ENCODE results near the gene PTPRG. TPM values are rescaled to one million over a fixed set of nuclear protein-coding genes. Genes with fewer than 3 reads are reported as not detected.

Gene PTPRG
- total RNA-seq, 3 donors from 2014 or later (not counting 1 experiment from before 2014, with no cell fraction given): 1.0 to 2.9 (median 2.5) TPM

DNA sequence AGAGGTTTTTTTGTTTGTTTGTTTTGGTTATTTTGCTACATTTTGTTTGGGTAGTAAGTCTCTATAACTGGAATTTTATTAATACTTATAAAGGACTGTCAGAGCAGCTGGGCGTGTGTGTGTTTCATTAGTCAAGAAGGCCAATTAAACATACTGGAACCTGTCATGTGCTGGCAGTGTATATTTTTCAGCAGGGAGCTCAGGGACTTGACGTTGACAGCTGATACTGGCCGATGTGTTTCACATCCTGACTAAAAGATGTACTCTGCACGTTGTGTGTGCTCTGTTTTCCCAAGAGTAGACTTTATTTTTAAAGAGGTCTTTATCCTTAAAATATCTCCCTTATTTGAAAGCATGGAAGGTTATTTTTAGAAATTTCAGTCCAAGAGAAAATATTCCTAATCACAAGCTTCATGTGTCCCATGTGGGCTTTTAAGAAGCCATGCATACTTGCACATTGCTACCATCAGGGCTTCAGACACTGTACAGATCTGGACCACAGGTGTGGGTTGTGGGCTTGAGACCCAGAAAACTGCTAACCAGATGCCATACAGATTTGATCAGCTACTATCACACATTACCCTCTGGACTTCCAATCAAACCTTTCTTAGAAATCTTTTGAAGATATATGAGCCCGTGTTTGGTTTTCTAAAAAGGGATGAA lies 676.0 kb downstream of the PTPRG start:
- Histone ChIP-seq H3K36me3 (ENCODE audit: control insufficient read depth, insufficient read depth, low read length) (no peaks in the 10 kb centered on the region), H3K4me1 (ENCODE audit: control insufficient read depth, insufficient read depth, low read length) (no peaks in the 10 kb centered on the region), H3K9me3 (ENCODE audit: control insufficient read depth, insufficient read depth, low read length) (no peaks in the 10 kb centered on the region), H3K4me3 (ENCODE audit: low read length) (no peak overlapping the region), H3K27ac (ENCODE audit: low read length) (no peak overlapping the region), H3K27me3 (ENCODE audit: control insufficient read depth, insufficient read depth, low read length) (no peaks in the 10 kb centered on the region)
- Mint-ChIP-seq H3K36me3 (no peaks in the 10 kb centered on the region), H3K9me3 (peaks cover 0 to 2% of the 10 kb centered on the region in 2 donors), H3K4me3 (no peak overlapping the region), H3K27me3 (ENCODE audit: low read depth in 2 of 2) (peaks cover 0 to 4% of the 10 kb centered on the region in 2 donors), H3K4me1 (no peaks in the 10 kb centered on the region), H3K27ac (no peak overlapping the region)
- no peak for DNase-seq
- WGBS (ENCODE audit: insufficient coverage): 79% methylated on average over 5 of the region's 5 CpGs
- no peak for ATAC-seq
- no peak for TF ChIP-seq CTCF (IDR thresholded peaks at IDR 0.05)
- intact Hi-C loops (cut with micrococcal nuclease): no loop called here

GRCh38 chr3:62238003-62238402 lies 676.6 kb downstream of the PTPRG start:
- Mint-ChIP-seq H3K4me1 (no peaks in the 10 kb centered on the region), H3K4me3 (no peak overlapping the region), H3K9me3 (peaks cover 0 to 2% of the 10 kb centered on the region in 2 donors), H3K27ac (no peak overlapping the region), H3K36me3 (no peaks in the 10 kb centered on the region), H3K27me3 (ENCODE audit: low read depth in 2 of 2) (peaks cover 0 to 4% of the 10 kb centered on the region in 2 donors)
- DNase-seq (no peak), ATAC-seq (no peak)
- WGBS (ENCODE audit: insufficient coverage): 66% methylated on average over 5 of the region's 5 CpGs
- no peaks in the 10 kb centered on the region for H3K36me3 ChIP-seq (ENCODE audit: control insufficient read depth, insufficient read depth, low read length)
- H3K4me1 ChIP-seq (ENCODE audit: control insufficient read depth, insufficient read depth, low read length): no peaks in the 10 kb centered on the region
- no peaks in the 10 kb centered on the region for H3K27me3 ChIP-seq (ENCODE audit: control insufficient read depth, insufficient read depth, low read length)
- intact Hi-C loops (cut with micrococcal nuclease): no loop called here
- H3K4me3 ChIP-seq (ENCODE audit: low read length): no peak overlapping the region
- no peak overlapping the region for H3K27ac ChIP-seq (ENCODE audit: low read length)
- H3K9me3 ChIP-seq (ENCODE audit: control insufficient read depth, insufficient read depth, low read length): no peaks in the 10 kb centered on the region
- no peak for TF ChIP-seq CTCF (IDR thresholded peaks at IDR 0.05)

GRCh38 chr3:62238431-62238830 lies 677.1 kb downstream of the PTPRG start:
- Mint-ChIP-seq H3K27ac (no peak overlapping the region), H3K4me3 (no peak overlapping the region)
- ATAC-seq: no peak

More at GRCh38 chr3:62238431-62238830, 677.1 kb downstream of the PTPRG start:
- Mint-ChIP-seq H3K27me3 (ENCODE audit: low read depth in 2 of 2) (peaks cover 0 to 4% of the 10 kb centered on the region in 2 donors), H3K9me3 (peaks cover 0 to 2% of the 10 kb centered on the region in 2 donors), H3K4me1 (no peaks in the 10 kb centered on the region), H3K36me3 (no peaks in the 10 kb centered on the region)
- DNase-seq: no peak
- Histone ChIP-seq H3K36me3 (ENCODE audit: control insufficient read depth, insufficient read depth, low read length) (no peaks in the 10 kb centered on the region), H3K9me3 (ENCODE audit: control insufficient read depth, insufficient read depth, low read length) (no peaks in the 10 kb centered on the region), H3K4me1 (ENCODE audit: control insufficient read depth, insufficient read depth, low read length) (no peaks in the 10 kb centered on the region), H3K27me3 (ENCODE audit: control insufficient read depth, insufficient read depth, low read length) (no peaks in the 10 kb centered on the region), H3K4me3 (ENCODE audit: low read length) (no peak overlapping the region), H3K27ac (ENCODE audit: low read length) (no peak overlapping the region)
- no peak for TF ChIP-seq CTCF (IDR thresholded peaks at IDR 0.05)
- intact Hi-C loops (cut with micrococcal nuclease): no loop called here

All from natural killer cell (primary cell).